GM12875 (cell line): Measurements from ENCODE around the gene CPNE8.
"Not testable (repeated sequence)": the region's sequence is repeated elsewhere in the genome, so short reads cannot be mapped to it uniquely, and the experiment has no call there.

Source experiments
- H3K4me3 ChIP-seq: one replicate; pipeline ENCODE4 v1.5.1; 2011; ENCODE audit warnings: low read depth, low read length, control low read depth
- CTCF ChIP-seq: IDR thresholded peaks from 2 replicates; pipeline ENCODE4 v1.5.1; 2011; ENCODE audit warnings: low read depth, mild to moderate bottlenecking, control low read depth, inconsistent platforms, low read length, moderate library complexity, borderline replicate concordance; ENCODE audit not compliant: insufficient read depth

Gene CPNE8

GRCh38 chr12:38745601-38746000 is 159.8 kb downstream of the CPNE8 start:
- no peak overlapping the region for H3K4me3 ChIP-seq
- TF ChIP-seq CTCF = no peak

GRCh38 chr12:38744041-38744440 is 161.3 kb downstream of the CPNE8 start:
- no peak overlapping the region for H3K4me3 ChIP-seq
- TF ChIP-seq CTCF = no peak

- not testable (repeated sequence) for H3K4me3 ChIP-seq
Measured at GRCh38 chr12:38742496-38742895, 162.9 kb downstream of the CPNE8 start.

GRCh38 chr12:38736821-38737220 is 168.6 kb downstream of the CPNE8 start:
- no peak overlapping the region for H3K4me3 ChIP-seq
- no peak for TF ChIP-seq CTCF

GRCh38 chr12:38732761-38733160 is 172.6 kb downstream of the CPNE8 start:
- H3K4me3 ChIP-seq = no peak overlapping the region

DNA sequence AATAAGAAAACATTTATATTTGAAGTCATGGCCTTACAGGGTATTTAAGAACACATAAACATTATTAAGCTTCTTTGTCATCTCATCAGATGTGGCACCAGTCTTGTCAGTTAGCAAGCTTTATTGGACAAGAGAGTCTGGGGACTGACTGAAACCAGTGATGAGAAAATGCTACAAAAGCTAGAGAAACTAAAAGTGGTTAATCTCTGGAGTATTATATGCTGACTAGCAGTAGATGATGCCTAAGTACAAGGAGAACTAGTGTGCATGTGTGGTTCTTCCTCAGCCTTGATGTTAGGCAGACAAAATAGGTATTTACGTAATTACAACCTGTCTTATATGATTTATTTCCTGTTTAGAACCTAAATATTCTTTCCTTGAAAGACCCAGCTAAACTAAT is 176.5 kb downstream of the CPNE8 start:
- no peak for TF ChIP-seq CTCF
- H3K4me3 ChIP-seq = no peak overlapping the region

More at GRCh38 chr12:38732761-38733160, 172.6 kb downstream of the CPNE8 start:
- TF ChIP-seq CTCF = no peak

GRCh38 chr12:38721611-38722252 is 183.7 kb downstream of the CPNE8 start:
- no peak overlapping the region for H3K4me3 ChIP-seq
- TF ChIP-seq CTCF = no peak
